ENCODE results near the gene EEF2.
"Not testable (repeated sequence)": the region's sequence is repeated elsewhere in the genome, so short reads cannot be mapped to it uniquely, and the experiment has no call there.

Gene EEF2

GRCh38 chr19:3954107-3954506, 31.2 kb downstream of the EEF2 start:
- Mint-ChIP-seq H3K27ac (no peak overlapping the region), H3K27me3 (no peaks in the 10 kb centered on the region), H3K9me3 (no peaks in the 10 kb centered on the region), H3K36me3 (ENCODE audit: low read depth) (no peaks in the 10 kb centered on the region), H3K4me1 (peaks cover 11% of the 10 kb centered on the region), H3K4me3 (no peak overlapping the region)
- ATAC-seq (no peak), DNase-seq (no peak)

GRCh38 chr19:3952755-3953276, 32.4 kb downstream of the EEF2 start:
- not testable (repeated sequence) for H3K9me3 Mint-ChIP-seq; H3K4me3 Mint-ChIP-seq; H3K36me3 Mint-ChIP-seq (ENCODE audit: low read depth); DNase-seq; H3K27ac Mint-ChIP-seq; ATAC-seq; H3K27me3 Mint-ChIP-seq
- peaks cover 11% of the 10 kb centered on the region for H3K4me1 Mint-ChIP-seq

- Mint-ChIP-seq H3K4me3 (peak overlapping the region; percentile 76), H3K27me3 (no peaks in the 10 kb centered on the region), H3K27ac (peak overlapping the region; percentile 84), H3K36me3 (ENCODE audit: low read depth) (no peaks in the 10 kb centered on the region), H3K9me3 (no peaks in the 10 kb centered on the region), H3K4me1 (peaks cover 11% of the 10 kb centered on the region)
- DNase-seq (peak; percentile 37), ATAC-seq (peak; percentile 71)
Measured at GRCh38 chr19:3950871-3951861, 34.1 kb downstream of the EEF2 start.

GRCh38 chr19:3949997-3950859, 35.0 kb downstream of the EEF2 start:
- no peaks in the 10 kb centered on the region for H3K36me3 Mint-ChIP-seq (ENCODE audit: low read depth)
- peaks cover 11% of the 10 kb centered on the region for H3K4me1 Mint-ChIP-seq
- H3K27me3 Mint-ChIP-seq: no peaks in the 10 kb centered on the region
- no peak overlapping the region for H3K27ac Mint-ChIP-seq
- no peaks in the 10 kb centered on the region for H3K9me3 Mint-ChIP-seq
- no peak for ATAC-seq
- H3K4me3 Mint-ChIP-seq: no peak overlapping the region
- DNase-seq: no peak

- ATAC-seq (no peak), DNase-seq (no peak)
- Mint-ChIP-seq H3K4me1 (peaks cover 11% of the 10 kb centered on the region), H3K9me3 (no peaks in the 10 kb centered on the region), H3K36me3 (ENCODE audit: low read depth) (no peaks in the 10 kb centered on the region), H3K27ac (no peak overlapping the region), H3K27me3 (no peaks in the 10 kb centered on the region), H3K4me3 (no peak overlapping the region)
Measured at GRCh38 chr19:3949294-3949693, 36.0 kb downstream of the EEF2 start.

GRCh38 chr19:3947316-3947933, 37.8 kb downstream of the EEF2 start:
- not testable (repeated sequence) for ATAC-seq; H3K27ac Mint-ChIP-seq; DNase-seq; H3K4me3 Mint-ChIP-seq; H3K36me3 Mint-ChIP-seq (ENCODE audit: low read depth); H3K27me3 Mint-ChIP-seq; H3K9me3 Mint-ChIP-seq
- peaks cover 11% of the 10 kb centered on the region for H3K4me1 Mint-ChIP-seq

GRCh38 chr19:3945838-3946237, 39.4 kb downstream of the EEF2 start:
- no peak for DNase-seq
- Mint-ChIP-seq H3K36me3 (ENCODE audit: low read depth) (no peaks in the 10 kb centered on the region), H3K9me3 (no peaks in the 10 kb centered on the region), H3K27ac (no peak overlapping the region), H3K27me3 (no peaks in the 10 kb centered on the region), H3K4me3 (no peak overlapping the region), H3K4me1 (peaks cover 2% of the 10 kb centered on the region)
- no peak for ATAC-seq

GRCh38 chr19:3944018-3944721, 41.1 kb downstream of the EEF2 start:
- no peaks in the 10 kb centered on the region for H3K9me3 Mint-ChIP-seq
- H3K27ac Mint-ChIP-seq: no peak overlapping the region
- ATAC-seq (no peak), DNase-seq (no peak)
- H3K36me3 Mint-ChIP-seq (ENCODE audit: low read depth): no peaks in the 10 kb centered on the region
- H3K4me1 Mint-ChIP-seq: no peaks in the 10 kb centered on the region
- H3K4me3 Mint-ChIP-seq: no peak overlapping the region
- H3K27me3 Mint-ChIP-seq: no peaks in the 10 kb centered on the region

GRCh38 chr19:3942790-3943409, 42.4 kb downstream of the EEF2 start:
- Mint-ChIP-seq H3K4me3 (no peak overlapping the region), H3K4me1 (no peaks in the 10 kb centered on the region), H3K27ac (no peak overlapping the region), H3K27me3 (peaks cover 2% of the 10 kb centered on the region), H3K9me3 (no peaks in the 10 kb centered on the region), H3K36me3 (ENCODE audit: low read depth) (no peaks in the 10 kb centered on the region)
- DNase-seq: no peak
- ATAC-seq: peak; percentile 33

- not testable (repeated sequence) for H3K9me3 Mint-ChIP-seq; H3K4me3 Mint-ChIP-seq; H3K4me1 Mint-ChIP-seq; H3K27ac Mint-ChIP-seq; ATAC-seq; H3K36me3 Mint-ChIP-seq (ENCODE audit: low read depth); DNase-seq
- peaks cover 19% of the 10 kb centered on the region for H3K27me3 Mint-ChIP-seq
Measured at GRCh38 chr19:3938300-3938950, 46.8 kb downstream of the EEF2 start.

- Mint-ChIP-seq H3K27ac (no peak overlapping the region), H3K4me3 (no peak overlapping the region), H3K9me3 (no peaks in the 10 kb centered on the region), H3K36me3 (ENCODE audit: low read depth) (no peaks in the 10 kb centered on the region), H3K4me1 (no peaks in the 10 kb centered on the region), H3K27me3 (peaks cover 23% of the 10 kb centered on the region)
- DNase-seq (no peak), ATAC-seq (no peak)
Measured at GRCh38 chr19:3936506-3937442, 48.5 kb downstream of the EEF2 start.

All from activated naive CD8-positive, alpha-beta T cell treated with anti-CD3 and anti-CD28 coated beads, Interleukin-2, amount 50 U/mL, for 24 hours (primary cell).